ENCODE data around the gene ZNF787. TPM values are rescaled to one million over a fixed set of nuclear protein-coding genes. Genes with fewer than 3 reads are reported as not detected.
"Not testable (repeated sequence)": the region's sequence is repeated elsewhere in the genome, so short reads cannot be mapped to it uniquely, and the experiment has no call there.

ZNF787 gene
- total RNA-seq, 1 donor from 2014 or later, result 33.9 TPM

DNA sequence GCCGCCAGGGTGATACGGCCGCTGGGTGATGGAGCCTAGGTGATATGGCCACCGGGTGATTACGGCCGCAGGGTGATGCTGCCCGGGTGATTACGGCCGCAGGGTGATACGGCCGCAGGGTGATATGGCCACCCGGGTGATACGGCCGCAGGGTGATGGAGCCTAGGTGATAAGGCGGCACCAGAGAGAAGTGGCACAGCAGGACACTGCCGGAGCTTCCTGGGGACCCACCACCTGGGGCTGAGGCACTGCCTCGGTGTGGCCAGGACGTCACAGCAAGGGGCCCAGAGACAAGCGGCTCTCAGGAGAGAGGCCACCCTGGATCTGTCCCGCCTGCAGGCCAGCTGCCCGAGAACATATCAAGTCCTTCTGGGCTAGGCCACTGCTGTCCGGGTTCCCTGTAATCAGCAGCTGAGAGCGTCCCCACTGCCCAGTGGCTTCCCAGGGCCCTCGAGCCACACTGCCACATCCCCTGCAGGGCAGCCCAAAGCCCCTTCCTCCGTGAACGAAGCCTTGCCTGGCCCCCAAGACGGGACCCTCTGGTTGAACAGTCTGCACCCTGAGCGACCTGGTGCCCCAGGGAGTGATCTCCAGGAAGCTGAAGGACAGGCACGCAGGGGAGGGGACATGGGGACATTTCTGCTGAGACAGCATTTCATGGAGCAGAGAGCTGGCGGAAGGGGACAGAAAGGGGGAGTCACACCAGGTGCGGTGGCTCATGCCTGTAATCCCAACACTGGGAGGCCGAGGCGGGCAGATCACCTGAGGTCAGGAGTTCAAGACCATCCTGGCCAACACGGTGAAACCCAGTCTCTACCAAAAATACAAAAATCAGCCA is 22.1 kb downstream of the ZNF787 start:
- no peak for DNase-seq
- intact Hi-C loops (cut with DNase I), result loop anchor here (5.0 kb wide), 1 partner anchor 53 kb away; no protein-coding TSS in a partner anchor
- ATAC-seq (ENCODE audit: poor library complexity), result no peak

DNA sequence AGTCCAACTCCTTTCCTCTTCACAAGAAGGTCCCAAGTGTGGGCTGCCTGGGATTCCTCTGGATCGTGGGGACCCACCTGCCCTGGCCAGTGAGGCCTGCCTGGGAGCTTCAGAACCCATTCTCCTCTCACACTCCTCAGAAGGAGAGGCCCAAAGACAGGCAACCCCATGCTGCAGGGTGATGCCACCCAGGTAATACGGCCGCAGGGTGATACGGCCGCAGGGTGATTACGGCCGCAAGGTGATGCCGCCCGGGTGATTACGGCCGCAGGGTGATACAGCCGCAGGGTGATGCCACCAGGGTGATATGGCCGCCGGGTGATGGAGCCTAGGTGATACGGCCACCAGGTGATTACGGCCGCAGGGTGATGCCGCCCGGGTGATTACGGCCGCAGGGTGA is 22.9 kb downstream of the ZNF787 start:
- intact Hi-C loops (cut with DNase I), result loop anchor here (5.0 kb wide), 1 partner anchor 54 kb away; no protein-coding TSS in a partner anchor
- not testable (repeated sequence) for ATAC-seq (ENCODE audit: poor library complexity); DNase-seq

DNA sequence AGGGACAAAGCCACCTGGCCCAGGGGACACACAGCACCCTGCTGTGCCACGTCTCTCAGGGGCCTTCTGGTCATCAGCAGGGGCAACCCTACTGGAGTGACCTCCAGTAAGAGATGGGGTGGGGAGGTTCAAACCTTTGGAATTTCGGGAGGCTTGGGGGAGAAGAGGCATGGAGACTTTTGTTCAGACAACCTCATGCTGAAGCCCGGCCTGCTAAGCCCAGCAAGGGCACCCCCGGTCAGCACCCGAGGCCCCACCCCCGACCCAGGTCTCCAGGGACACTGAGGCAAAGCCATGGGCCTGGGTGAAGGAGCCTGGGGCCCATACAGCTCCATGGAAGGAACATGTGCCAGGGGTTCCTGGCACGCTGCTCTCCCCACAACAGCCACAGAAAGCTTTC is 23.3 kb downstream of the ZNF787 start:
- no peak for ATAC-seq (ENCODE audit: poor library complexity)
- DNase-seq, result no peak
- intact Hi-C loops (cut with DNase I), result loop anchor here (5.0 kb wide), 1 partner anchor 55 kb away; no protein-coding TSS in a partner anchor

DNA sequence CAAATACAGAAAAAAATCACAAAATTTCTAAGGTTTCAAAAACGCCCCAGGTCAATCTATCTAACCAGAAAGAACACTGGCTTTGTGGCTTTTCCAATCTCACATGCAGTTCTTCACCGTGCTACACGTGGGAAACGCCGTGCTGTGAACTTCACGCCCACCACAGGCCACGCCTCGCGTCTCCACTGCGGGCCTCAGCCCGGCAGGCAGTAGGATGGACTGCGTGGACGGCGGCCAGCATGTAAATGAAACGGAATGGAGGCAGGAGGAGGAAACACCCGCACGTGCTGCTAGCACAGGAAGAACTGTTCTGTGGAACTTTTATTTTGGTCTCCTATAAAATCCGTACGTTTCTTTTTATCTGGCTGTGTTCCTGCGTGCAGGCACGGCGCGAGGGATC is 23.8 kb downstream of the ZNF787 start:
- DNase-seq (peak; percentile 60), ATAC-seq (ENCODE audit: poor library complexity) (peak; percentile 17)
- intact Hi-C loops (cut with DNase I), result loop anchor here (5.0 kb wide), 1 partner anchor 55 kb away; no protein-coding TSS in a partner anchor

DNA sequence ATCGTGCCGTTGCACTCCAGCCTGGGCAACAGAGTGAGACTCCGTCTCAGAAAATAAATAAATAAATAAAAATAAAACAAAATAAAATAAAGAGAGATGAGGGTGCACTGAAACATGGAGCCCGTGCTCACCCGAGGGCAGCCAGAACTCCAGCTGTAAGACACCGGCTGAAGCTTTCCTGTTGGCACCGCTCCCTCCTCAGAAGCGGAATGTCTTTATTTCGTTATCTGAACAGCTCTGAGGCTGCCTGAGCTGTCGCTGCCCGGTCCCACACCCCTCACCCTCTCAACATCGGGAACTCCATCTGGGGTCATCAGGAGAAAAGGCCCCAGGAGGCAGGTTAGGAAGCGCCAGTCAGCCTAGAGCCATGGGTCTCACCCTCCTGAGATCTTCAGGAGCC is 24.4 kb downstream of the ZNF787 start:
- intact Hi-C loops (cut with DNase I), result loop anchor here (5.0 kb wide), 1 partner anchor 56 kb away; no protein-coding TSS in a partner anchor
- ATAC-seq (ENCODE audit: poor library complexity), result peak; percentile 49
- no peak for DNase-seq

DNA sequence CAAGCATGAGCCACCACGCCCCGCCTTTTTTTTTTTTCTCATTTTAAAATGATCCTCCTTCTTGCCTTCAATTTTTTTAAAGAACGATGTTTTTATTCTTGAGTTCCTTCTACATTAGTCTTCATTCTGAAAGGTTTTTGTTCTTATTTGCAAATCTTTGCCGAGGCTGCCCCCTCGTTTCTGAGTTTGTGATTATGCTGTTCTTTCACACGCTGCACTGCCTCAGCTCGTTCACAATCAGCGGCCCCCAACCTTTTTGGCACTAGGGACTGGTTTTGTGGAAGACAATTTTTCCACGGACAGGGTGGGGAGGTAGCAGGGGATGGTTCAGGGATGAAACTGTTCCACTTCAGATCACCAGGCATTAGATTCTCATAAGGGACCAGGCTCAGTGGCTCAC is 26.6 kb downstream of the ZNF787 start:
- intact Hi-C loops (cut with DNase I), result no loop called here
- no peak for ATAC-seq (ENCODE audit: poor library complexity)
- DNase-seq, result no peak

DNA sequence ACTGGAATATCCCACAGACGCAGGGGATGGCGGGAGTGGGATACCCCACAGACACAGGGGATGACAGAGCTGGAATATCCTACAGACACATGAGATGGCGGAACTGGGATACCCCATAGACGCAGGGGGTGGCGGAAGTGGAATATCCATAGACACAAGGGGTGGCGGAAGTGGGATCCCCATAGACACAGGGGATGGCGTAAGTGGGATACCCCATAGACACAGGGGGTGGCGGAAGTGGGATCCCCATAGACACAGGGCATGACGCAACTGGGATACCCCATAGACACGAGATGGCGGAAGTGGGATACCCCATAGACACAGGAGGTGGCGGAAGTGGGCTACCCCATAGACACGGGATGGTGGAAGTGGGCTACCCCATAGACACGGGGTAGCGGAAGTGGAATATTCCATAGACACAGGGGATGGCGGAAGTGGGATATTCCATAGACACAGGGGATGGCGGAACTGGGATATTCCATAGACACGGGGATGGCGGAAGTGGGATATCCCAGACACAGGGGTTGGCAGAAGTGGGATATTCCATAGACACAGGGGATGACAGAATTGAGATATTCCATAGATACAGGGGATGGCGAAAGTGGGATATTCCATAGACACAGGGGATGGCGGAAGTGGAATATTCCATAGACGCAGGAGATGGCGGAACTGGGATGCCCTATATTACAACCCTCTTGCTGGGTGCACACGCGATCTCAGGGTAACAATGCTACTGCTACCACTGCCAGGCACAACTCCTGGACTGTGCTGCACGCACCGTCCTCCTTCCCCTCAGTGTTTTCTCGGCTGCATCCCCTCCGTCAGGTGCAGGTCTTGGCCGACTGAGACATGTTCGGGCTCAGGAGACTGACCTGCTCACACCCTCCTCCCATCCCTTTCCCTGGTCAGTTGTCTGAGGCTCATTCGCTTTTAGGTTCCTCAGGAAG is 28.1 kb downstream of the ZNF787 start:
- ATAC-seq (ENCODE audit: poor library complexity) (no peak), DNase-seq (no peak)
- intact Hi-C loops (cut with DNase I), result no loop called here

DNA sequence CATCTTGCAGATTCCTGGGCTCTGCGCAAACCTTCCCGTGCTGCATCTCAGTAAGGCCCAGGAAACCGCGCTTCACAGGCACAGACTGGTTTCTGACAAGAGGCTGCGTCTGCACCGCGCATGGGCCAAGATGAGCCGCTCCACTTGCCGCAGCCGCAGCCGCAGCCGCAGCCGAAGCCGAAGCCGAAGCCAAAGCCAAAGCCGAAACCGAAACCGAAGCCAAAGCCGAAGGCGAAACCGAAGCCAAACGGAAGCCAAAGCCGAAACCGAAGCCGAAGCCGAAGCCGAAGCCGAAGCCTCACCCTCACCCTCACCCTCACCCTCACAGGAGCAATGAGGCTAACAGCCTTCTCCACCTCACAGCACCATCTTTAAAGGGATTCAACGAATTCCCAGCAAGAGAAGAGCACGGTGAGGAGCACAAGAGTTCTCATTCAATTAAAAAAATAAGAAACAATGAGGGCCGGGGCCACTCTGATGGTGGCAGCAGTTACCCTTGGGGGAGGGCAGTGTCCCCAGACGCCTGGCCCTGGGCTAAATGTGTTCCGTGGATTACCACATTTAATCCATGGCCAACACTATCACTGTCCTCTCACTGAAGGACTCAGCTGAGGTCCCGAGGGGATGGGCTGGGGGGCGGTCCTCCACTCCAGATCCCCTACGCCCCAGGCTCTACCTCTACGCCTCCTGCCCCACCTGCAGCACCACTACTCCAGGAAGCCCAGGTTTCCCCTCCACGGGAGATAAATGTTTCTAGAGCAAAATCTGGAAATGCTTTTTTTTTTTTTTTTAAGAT is 29.1 kb downstream of the ZNF787 start:
- ATAC-seq (ENCODE audit: poor library complexity), result no peak
- intact Hi-C loops (cut with DNase I), result no loop called here

DNA sequence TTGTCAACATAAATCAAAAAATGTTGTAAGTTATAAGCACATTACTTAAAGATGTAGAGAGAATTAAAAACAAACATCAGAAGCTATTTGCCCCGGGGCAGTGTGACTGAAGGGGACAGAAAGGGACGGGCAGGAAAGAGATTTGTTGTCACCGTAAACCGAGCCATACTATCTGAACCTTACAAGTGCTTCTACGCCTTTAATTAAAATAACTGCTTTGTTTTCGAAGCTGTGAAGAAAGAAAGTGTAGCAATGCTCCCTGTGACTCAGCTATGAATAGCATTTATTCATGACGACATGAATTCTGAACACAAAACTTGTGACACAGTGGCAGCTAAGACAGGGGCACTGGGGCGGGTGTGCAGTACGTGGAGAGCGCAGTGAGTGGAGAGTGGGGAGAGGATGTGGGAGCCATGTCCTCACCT is 30.0 kb downstream of the ZNF787 start:
- intact Hi-C loops (cut with DNase I), result no loop called here
- DNase-seq, result no peak
- ATAC-seq (ENCODE audit: poor library complexity), result peak; percentile 70

More for the DNA sequence above, 29.1 kb downstream of the ZNF787 start:
- no peak for DNase-seq

DNA sequence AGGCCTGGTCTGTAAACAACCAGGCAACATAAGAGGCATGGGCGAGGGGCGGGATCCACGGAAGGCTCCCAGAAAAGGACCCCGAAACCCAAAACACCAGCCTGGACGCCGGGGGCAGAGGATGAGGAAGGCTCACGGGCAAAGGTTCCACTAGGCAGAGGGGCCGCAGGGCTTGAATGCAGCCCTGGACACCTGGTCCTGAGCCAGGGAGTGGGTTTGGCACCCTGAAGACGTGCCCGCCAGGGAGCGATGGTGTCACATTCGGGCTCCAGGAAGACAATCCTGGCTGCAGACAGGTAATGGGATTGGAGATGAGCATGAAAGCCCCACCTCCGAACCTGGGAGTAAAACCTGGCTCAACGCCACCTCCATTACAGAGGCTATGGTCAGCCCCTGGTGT is 31.8 kb downstream of the ZNF787 start:
- ATAC-seq (ENCODE audit: poor library complexity) (no peak), DNase-seq (no peak)
- intact Hi-C loops (cut with DNase I), result no loop called here

DNA sequence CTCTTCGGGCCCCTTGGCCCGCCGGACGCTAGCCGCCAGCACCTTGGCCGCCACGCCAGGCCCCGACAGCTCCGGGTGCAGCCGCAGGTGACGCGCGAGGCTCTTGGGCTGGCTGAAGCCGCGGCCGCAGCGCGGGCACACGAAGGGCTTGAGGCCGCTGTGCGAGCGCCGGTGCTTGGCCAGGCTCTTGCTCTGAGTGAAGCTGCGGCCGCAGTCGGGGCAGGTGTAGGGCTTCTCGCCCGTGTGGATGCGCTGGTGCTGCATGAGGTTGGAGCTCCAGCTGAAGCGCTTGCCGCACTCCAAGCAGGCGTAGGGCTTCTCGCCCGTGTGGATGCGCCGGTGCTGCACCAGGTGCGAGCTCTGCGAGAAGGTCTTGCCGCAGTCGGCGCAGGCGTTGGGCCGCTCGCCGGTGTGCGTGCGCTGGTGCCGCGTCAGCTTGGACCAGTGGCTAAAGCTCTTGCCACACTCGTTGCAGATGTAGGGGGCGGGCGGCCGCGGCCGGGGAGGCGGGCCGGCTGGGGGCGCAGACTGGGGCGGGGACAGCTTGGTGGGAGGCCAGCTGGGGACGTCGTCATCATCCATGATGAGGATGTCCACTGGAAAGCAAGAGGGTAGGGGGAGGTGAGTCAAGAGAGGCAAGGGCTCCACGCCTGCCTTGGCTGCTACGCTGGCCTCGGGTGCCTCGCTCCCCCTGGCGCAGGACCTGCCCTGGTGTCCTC is 32.4 kb downstream of the ZNF787 start:
- intact Hi-C loops (cut with DNase I), result no loop called here
- ATAC-seq (ENCODE audit: poor library complexity), result no peak
- DNase-seq, result no peak

DNA sequence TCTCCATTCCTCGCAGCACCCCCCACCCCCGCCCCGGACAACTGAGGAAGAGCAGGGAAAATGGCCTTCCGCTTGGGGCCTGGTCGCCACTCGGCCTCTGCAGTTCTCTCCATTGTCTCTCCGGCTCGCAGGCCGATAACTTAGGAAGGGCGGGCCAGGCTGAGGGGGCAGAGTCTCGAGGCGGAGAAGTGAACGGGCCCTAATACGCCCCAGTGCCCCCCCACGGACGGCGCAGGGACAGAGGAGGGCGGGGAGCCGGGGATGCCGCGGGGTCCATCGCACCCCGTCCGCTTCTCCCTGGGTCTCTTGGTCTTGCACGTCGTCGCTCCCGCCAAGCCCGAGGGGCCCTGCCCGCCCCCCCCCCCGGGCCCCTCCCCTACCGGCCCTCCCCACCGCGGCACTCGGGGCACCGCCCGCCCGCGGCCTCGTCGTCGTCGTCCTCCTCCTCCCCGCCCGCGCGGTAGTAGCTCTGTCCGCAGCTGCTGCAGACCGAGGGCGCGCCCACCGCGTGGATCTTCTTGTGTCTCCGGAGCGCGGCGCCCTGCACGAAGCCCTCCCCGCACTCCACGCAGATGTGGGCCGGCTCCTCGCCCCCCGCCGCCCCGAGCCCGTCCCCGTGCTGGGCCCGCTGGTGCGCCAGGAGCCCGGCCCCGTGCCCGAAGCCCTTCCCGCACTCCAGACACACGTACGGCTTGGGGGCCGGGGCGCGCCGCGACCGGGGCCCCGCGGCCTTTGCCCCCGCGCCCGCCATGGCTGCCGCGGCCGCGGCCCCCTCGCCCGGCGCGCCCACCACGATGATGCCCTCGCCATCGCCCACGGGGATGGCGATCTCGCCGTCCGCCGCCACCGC is 33.2 kb downstream of the ZNF787 start:
- ATAC-seq (ENCODE audit: poor library complexity), result no peak
- intact Hi-C loops (cut with DNase I), result no loop called here
- DNase-seq, result no peak

DNA sequence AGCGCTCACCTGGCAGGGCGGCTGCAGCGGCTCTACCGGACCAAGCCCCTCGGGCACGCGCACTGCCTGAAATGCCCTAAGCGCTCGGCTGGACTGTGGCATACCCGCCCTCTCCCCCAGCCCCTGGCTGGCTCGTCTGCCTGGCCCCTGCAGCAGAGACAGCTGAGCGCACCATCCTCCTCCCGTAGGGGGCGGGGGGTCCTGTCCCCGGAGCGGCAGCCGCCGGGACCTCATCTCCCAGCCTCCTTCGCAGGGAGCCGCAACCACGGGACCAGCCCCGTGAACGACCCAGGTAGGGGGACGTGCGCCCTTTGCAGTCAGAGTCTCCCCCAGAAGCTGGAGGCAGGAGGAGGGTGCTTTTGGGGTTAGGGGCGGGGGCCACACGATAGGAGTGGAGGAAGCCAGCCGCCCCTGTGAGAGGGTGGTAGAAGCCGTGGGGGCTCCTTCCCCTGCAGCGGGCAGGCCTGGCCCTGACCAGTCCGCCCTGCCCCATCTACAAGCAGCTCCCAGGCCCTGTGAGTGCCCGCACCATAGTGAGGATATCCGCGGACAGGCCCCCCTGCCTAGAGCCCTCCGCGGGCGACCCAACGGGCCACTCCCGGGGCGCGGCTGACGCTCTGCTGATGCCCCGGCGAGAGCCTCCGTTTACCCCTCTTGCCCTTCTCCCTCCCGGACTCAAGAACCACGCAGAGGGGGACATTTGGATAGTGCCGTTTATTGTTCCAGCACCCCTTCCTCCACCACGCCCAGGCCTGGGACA is 34.2 kb downstream of the ZNF787 start:
- no peak for DNase-seq
- no peak for ATAC-seq (ENCODE audit: poor library complexity)
- intact Hi-C loops (cut with DNase I), result no loop called here

DNA sequence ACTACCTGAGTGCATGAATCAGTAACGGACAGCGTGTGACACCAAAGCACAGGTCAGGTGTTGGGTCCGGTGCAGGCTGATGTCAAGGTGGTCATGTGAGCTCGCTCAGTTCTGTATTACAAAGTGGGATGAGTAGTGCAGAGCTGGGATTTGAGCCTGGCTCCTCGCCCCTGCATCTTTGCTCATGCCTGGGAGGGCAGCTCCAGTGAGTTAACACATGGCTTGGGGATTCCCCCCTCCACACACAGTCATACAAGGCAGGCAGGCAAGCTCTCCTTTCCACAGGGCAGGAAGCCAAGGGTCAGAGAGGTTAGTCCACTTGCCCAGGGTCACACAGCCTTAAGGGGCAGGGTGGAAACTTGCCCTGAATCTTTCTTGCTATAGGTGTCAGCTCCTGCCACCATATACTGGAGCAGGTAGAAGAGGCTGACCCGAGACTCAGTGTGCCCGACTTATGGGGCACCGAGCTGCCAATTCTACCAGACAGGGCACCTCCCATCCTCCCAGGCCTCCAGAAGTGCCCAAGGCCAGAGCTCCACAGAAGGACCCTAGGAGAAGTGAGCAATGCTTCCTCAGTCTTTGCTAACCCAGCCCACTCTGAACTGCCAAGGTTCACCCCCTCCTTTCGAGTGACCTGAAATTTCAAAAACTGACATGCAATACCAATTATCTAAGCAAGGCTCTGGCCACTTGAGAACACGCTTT is 35.4 kb downstream of the ZNF787 start:
- ATAC-seq (ENCODE audit: poor library complexity) (no peak), DNase-seq (no peak)
- intact Hi-C loops (cut with DNase I), result no loop called here

DNA sequence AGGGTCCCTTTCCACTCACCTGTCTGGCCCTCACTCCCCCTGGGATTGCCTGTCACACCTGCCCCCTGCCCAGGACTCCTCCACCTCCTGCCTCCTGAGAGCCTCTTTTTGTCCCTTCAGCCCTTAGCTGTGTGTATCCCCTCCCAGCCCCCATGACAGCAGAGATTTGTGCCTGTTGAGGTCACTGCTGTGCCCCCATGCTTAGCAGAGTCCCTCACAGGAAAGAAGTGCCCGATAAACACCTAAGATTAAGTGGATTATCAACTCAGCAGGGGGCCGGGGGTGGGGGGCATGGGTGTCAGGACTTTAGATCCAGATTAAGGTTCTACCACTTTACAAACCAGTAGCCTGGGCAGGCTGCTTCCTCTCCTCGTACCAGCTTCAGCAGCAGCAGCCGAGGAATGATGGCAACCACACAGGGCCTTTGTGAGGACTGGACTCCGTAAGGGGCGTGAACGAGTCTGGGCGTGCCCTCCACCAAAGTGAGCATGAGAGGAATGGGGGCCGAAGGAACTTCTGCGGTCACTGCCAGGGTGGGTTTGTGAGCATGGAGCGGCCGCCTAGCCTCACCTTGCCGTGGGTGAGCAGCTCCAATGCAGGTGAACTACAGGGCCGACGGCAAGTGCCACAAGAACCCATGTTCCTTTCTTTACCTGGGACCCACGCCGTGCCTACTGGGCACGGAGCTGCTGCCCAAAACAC is 36.1 kb downstream of the ZNF787 start:
- intact Hi-C loops (cut with DNase I), result no loop called here
- ATAC-seq (ENCODE audit: poor library complexity) (no peak), DNase-seq (no peak)
